GM23248 (cell line): ENCODE measurements around the gene NUP93.

Source experiments
- EZH2 ChIP-seq: fragments of 200-600 bp; sonication (generic); IDR thresholded peaks from 2 replicates; pipeline ENCODE4 v1.6.1; 2018; ENCODE audit warnings: antibody characterized with exemption, mild to moderate bottlenecking; ENCODE audit not compliant: insufficient read depth, poor library complexity, severe bottlenecking
- EZH2phosphoT487 ChIP-seq: fragments of 200-600 bp; sonication (generic); IDR thresholded peaks from 2 replicates; pipeline ENCODE4 v1.6.1; 2018; ENCODE audit warnings: antibody characterized with exemption, moderate library complexity, mild to moderate bottlenecking, low read depth; ENCODE audit not compliant: insufficient read depth

DNA sequence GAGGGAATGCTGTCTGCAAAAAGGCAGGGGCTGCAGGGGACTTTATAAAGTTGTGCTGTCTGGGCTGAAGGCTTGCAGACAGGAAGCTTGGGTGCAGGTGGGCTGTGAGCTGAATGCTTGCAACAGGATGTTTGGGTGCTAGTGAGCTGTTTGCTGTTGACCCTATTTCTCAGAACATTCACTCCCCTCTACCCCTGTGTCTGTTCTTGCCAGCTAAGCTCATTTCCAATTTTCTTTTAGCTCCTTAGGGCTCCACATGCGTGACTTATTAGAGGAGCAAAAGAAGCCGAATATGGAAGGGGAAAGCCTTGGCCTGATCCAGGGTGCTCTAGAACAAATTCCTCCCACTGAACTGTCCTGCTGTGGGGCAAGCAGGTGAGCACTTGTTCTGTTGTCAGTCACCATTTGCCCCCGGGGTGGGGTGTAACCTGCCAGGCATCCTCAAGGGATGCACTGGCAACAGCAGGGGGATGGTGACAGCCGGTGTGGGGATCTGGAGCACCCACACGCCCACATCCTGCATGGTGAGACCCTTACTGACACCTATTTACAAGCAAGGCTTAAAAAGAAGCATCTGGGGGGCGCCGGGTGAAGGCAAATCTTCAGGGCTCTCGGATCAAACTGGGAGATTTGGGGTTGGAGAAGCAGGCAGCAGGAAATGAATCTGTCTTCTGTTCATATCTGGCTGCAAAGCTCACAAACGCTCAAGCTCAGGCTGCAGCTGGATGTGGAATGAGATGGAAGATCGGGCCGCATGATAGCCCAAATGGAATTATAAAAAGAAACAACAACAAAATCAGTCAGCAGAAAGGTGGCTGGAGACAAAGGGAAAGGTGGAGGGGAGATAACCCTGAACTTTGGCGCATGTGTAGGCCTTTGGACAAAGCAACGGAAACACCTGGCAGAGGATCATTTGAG lies 21.1 kb upstream of the NUP93 start:
- TF ChIP-seq EZH2 (no peak), EZH2phosphoT487 (no peak)
